A549 (cell line): ENCODE measurements around the gene KCNG3. TPM values are rescaled to one million over a fixed set of nuclear protein-coding genes. Genes with fewer than 3 reads are reported as not detected.

Experiments
- ATAC-seq, 2 experiments: fragments of 200-7000 bp in 1 of 2; fragments of >200 bp in 1 of 2; cut with Nextera tagmentation in 1 of 2; cut with Tn5 transposase in 1 of 2; 3 replicates each; pipeline versions ENCODE4 v1.8.0 to v1.9.1; 2018 to 2020; ENCODE audit warnings: mild to moderate bottlenecking in 1 of 2, moderate library complexity in 1 of 2
- CTCF ChIA-PET: fragments of 300-600 bp; sonication (Branson Sonifier 250); formaldehyde crosslinking; extraction: SDS; loops from one replicate; lab custom pipeline; 2021; ENCODE audit warnings: antibody characterized with exemption, inconsistent platforms; lab: Yijun Ruan, JAX
- POLR2A ChIA-PET: fragments of 350-600 bp; formaldehyde crosslinking; extraction: SDS; loops from one replicate; lab custom pipeline; 2021; ENCODE audit warnings: antibody characterized with exemption, inconsistent platforms; lab: Yijun Ruan, JAX
- DNase-seq, 2 experiments: peaks; one replicate each; pipeline versions ENCODE4 v3.0.0 to v3.0.0-alpha.2; 2011 to 2016; ENCODE audit warnings: low read depth in 1 of 2, low spot score in 1 of 2
- FAIRE-seq: peaks from 2 replicates; lab custom pipeline; 2011; peaks lifted over from hg19 to GRCh38; lab: Jason Lieb, UNC
- H3K27ac ChIP-seq, 2 experiments: fragments of >200 bp; sonication (Bioruptor Twin); formaldehyde crosslinking; 3 replicates each; pipeline ENCODE4 v1.5.1; 2016 to 2017
- H3K4me1 ChIP-seq: fragments of >200 bp; sonication (Bioruptor Twin); formaldehyde crosslinking; 3 replicates; pipeline ENCODE4 v1.6.1; 2016
- H3K4me2 ChIP-seq: fragments of >200 bp; sonication (Bioruptor Twin); formaldehyde crosslinking; 3 replicates; pipeline ENCODE4 v1.6.1; 2016
- H3K4me3 ChIP-seq: fragments of >200 bp; sonication (Bioruptor Twin); formaldehyde crosslinking; 3 replicates; pipeline ENCODE4 v1.5.1; 2016
- H3K9me3 ChIP-seq: fragments of >200 bp; sonication (Bioruptor Twin); formaldehyde crosslinking; 3 replicates; pipeline ENCODE4 v1.6.1; 2016
- CEBPB ChIP-seq, 2 experiments: fragments of >200 bp in 1 of 2; sonication (Bioruptor Twin) in 1 of 2; formaldehyde crosslinking in 1 of 2; IDR thresholded peaks; 2 replicates each; pipeline ENCODE4 v1.6.1; 2012 to 2016
- EHF ChIP-seq: fragments of 250-450 bp; sonication (Bioruptor Pico); IDR thresholded peaks from 2 replicates; pipeline ENCODE4 v1.5.0; 2020; ENCODE audit warnings: mild to moderate bottlenecking
- EHMT2 ChIP-seq: fragments of 200-600 bp; sonication (generic); IDR thresholded peaks from 2 replicates; pipeline ENCODE4 v1.6.1; 2016; ENCODE audit warnings: antibody characterized with exemption, low read depth, mild to moderate bottlenecking, moderate library complexity
- ESRRA ChIP-seq: fragments of 150-350 bp; IDR thresholded peaks from 2 replicates; pipeline ENCODE4 v1.6.1; 2014; ENCODE audit warnings: mild to moderate bottlenecking, low read length, borderline replicate concordance
- FOSL2 ChIP-seq, 2 experiments: fragments of 450-650 bp in 1 of 2; fragments of >200 bp in 1 of 2; sonication (Bioruptor Twin) in 1 of 2; formaldehyde crosslinking; IDR thresholded peaks; 2 replicates each; pipeline versions ENCODE4 v1.5.0 to v1.6.1; 2016 to 2020; ENCODE audit warnings: mild to moderate bottlenecking in 1 of 2, moderate library complexity in 1 of 2
- FOXS1 ChIP-seq: fragments of 250-450 bp; sonication (Bioruptor Pico); IDR thresholded peaks from 2 replicates; pipeline ENCODE4 v1.5.0; 2020; ENCODE audit warnings: mild to moderate bottlenecking, moderate library complexity
- GATA3 ChIP-seq: IDR thresholded peaks from 2 replicates; pipeline ENCODE4 v1.6.1; 2012; ENCODE audit warnings: borderline replicate concordance
- HDAC2 ChIP-seq: fragments of 200-600 bp; sonication (generic); IDR thresholded peaks from 2 replicates; pipeline ENCODE4 v1.6.1; 2016
- HOXA7 ChIP-seq: fragments of 250-450 bp; sonication (Bioruptor Pico); IDR thresholded peaks from 2 replicates; pipeline ENCODE4 v1.5.0; 2020; ENCODE audit warnings: mild to moderate bottlenecking, moderate library complexity
- HOXB5 ChIP-seq: fragments of 250-450 bp; sonication (Bioruptor Pico); IDR thresholded peaks from 2 replicates; pipeline ENCODE4 v1.5.0; 2020; ENCODE audit warnings: mild to moderate bottlenecking, moderate library complexity
- JUN ChIP-seq, 2 experiments: fragments of >200 bp; sonication (Bioruptor Twin); formaldehyde crosslinking; IDR thresholded peaks; 2 replicates in 1 of 2; 3 replicates in 1 of 2; pipeline ENCODE4 v1.6.1; 2016 to 2017
- JUNB ChIP-seq: fragments of >200 bp; sonication (Bioruptor Twin); formaldehyde crosslinking; IDR thresholded peaks from 2 replicates; pipeline ENCODE4 v1.6.1; 2016
- KDM5A ChIP-seq: fragments of 200-600 bp; sonication (generic); IDR thresholded peaks from 2 replicates; pipeline ENCODE4 v1.6.1; 2016; ENCODE audit warnings: antibody characterized with exemption, mild to moderate bottlenecking
- MAZ ChIP-seq: fragments of 150-350 bp; IDR thresholded peaks from 2 replicates; pipeline ENCODE4 v1.6.1; 2014; ENCODE audit warnings: antibody characterized with exemption, low read depth, low read length, borderline replicate concordance
- MYC ChIP-seq: IDR thresholded peaks from 2 replicates; pipeline ENCODE4 v1.6.1; 2012; ENCODE audit warnings: mild to moderate bottlenecking, inconsistent platforms, low read length, improper control_type of control experiment, borderline replicate concordance
- PHF8 ChIP-seq: fragments of 200-600 bp; sonication (generic); IDR thresholded peaks from 2 replicates; pipeline ENCODE4 v1.6.1; 2016; ENCODE audit warnings: low read depth, mild to moderate bottlenecking, antibody characterized with exemption, moderate library complexity, borderline replicate concordance
- POLR2A ChIP-seq: IDR thresholded peaks from 2 replicates; pipeline ENCODE4 v1.6.1; 2012; ENCODE audit warnings: mild to moderate bottlenecking, low read length
- RAD21 ChIP-seq, 2 experiments: fragments of >200 bp in 1 of 2; sonication (Bioruptor Twin) in 1 of 2; formaldehyde crosslinking in 1 of 2; IDR thresholded peaks in 1 of 2; conservative IDR thresholded peaks in 1 of 2; 2 replicates in 1 of 2; 3 replicates in 1 of 2; pipeline ENCODE4 v1.6.1; 2012 to 2018; ENCODE audit warnings: inconsistent platforms in 1 of 2
- RARB ChIP-seq: fragments of 250-450 bp; sonication (Bioruptor Pico); IDR thresholded peaks from 2 replicates; pipeline ENCODE4 v1.8.0; 2021; ENCODE audit warnings: mild to moderate bottlenecking, moderate library complexity
- RFX5 ChIP-seq: fragments of 450-650 bp; IDR thresholded peaks from 2 replicates; pipeline ENCODE4 v1.7.1; 2014; ENCODE audit warnings: antibody characterized with exemption, mild to moderate bottlenecking, moderate library complexity
- SMC3 ChIP-seq: fragments of >200 bp; sonication (Bioruptor Twin); formaldehyde crosslinking; IDR thresholded peaks from 3 replicates; pipeline ENCODE4 v1.6.1; 2018; ENCODE audit warnings: inconsistent platforms
- TFCP2L1 ChIP-seq: fragments of 250-450 bp; sonication (Bioruptor Pico); IDR thresholded peaks from 2 replicates; pipeline ENCODE4 v1.5.0; 2021; ENCODE audit warnings: mild to moderate bottlenecking
- ZC3H11A ChIP-seq: fragments of 450-650 bp; IDR thresholded peaks from 2 replicates; pipeline ENCODE4 v1.6.1; 2014; ENCODE audit warnings: antibody characterized with exemption, mild to moderate bottlenecking
- WGBS: methylation state at CpG from one replicate; pipeline ENCODE4 v1.1.6; 2017; ENCODE audit errors: missing lambda C conversion rate; 5-methylcytosine and 5-hydroxymethylcytosine counted together
- polyA minus RNA-seq: library from RNA; depleted of rRNA, polyadenylated mRNA; stranded (reverse); fragments of >200 nt; gene quantifications from 2 replicates; pipeline ENCODE4 v1.2.3, GENCODE V29; 2011; rRNA and poly(A)+ RNA removed
- polyA plus RNA-seq, 4 experiments: library from polyadenylated mRNA; depleted of rRNA in 3 of 4; stranded (reverse); fragments of >200 nt; fragmentation: RNase III in 1 of 4; extraction: RNeasy Plus Mini Kit Qiagen cat#74134 plus additional on column Dnase treatment in 1 of 4; gene quantifications; 2 replicates in 3 of 4; 3 replicates in 1 of 4; pipeline ENCODE4 v1.2.3, GENCODE V29; 2011 to 2017
- TF ChIP-seq, protein P1 (sequence below): fragments of >200 bp; sonication (Bioruptor Twin); formaldehyde crosslinking; IDR thresholded peaks from 3 replicates; pipeline ENCODE4 v1.6.1; 2016
- TF ChIP-seq, protein P2 (sequence below): IDR thresholded peaks from 2 replicates; pipeline ENCODE4 v1.6.1; 2012; ENCODE audit warnings: low read depth, borderline replicate concordance
- TF ChIP-seq, protein P3 (sequence below): IDR thresholded peaks from 2 replicates; pipeline ENCODE4 v1.6.1; 2012

KCNG3 gene
- polyA plus RNA-seq (2011; rRNA removed) (0.54 and 0.67 TPM in 2 replicates), polyA plus RNA-seq (2017; fragmentation: RNase III; extraction: RNeasy Plus Mini Kit Qiagen cat#74134 plus additional on column Dnase treatment) (0.56 to 0.70 TPM (median 0.58 TPM) in 3 replicates), polyA minus RNA-seq (0.78 and 0.95 TPM in 2 replicates)
- polyA plus RNA-seq (2012; cell fraction: cytosol; rRNA removed): 0.37 and 0.60 TPM in 2 replicates
- 0.60 and 0.64 TPM in 2 replicates for polyA plus RNA-seq (2012; cell fraction: nucleus; rRNA removed)

- Histone ChIP-seq H3K4me3 (peak within 1 kb of the TSS; percentile 68), H3K4me1 (peaks cover 8% of the 10 kb centered on the region; the same call in 1 of the 3 replicates), H3K9me3 (no peaks in the 10 kb centered on the region), H3K4me2 (peak within 1 kb of the TSS; percentile 88), H3K27ac (peak within 1 kb of the TSS; percentile 71 to 88)
- DNase-seq (peak; percentile 60 to 72), ATAC-seq (peak; percentile 82 to 89), FAIRE-seq (no peak)
- WGBS: 6% methylated on average over 20 of the region's 123 CpGs
- TF ChIP-seq FOXS1 (CRISPR knock-in tag) (no peak), HOXB5 (0 out of 2 replicates have a peak, but pooled peaks have one; percentile 54), EHF (CRISPR knock-in tag) (no peak), ZC3H11A (no peak), TFCP2L1 (0 out of 2 replicates have a peak, but pooled peaks have one; percentile 27), FOSL2 (IDR thresholded peaks at IDR 0.05) (no peak), FOSL2 (CRISPR knock-in tag; IDR thresholded peaks at IDR 0.05) (peak; percentile 6; the same call in 1 of the 2 replicates), JUN (IDR thresholded peaks at IDR 0.05) (peak in 1 of 2 experiments; percentile 63; a peak in 3 of 5 replicates), EHMT2 (no peak), PHF8 (peak; percentile 48; the same call in 1 of the 2 replicates), SMC3 (peak; percentile 27; the same call in 1 of the 3 replicates), GATA3 (0 out of 2 replicates have a peak, but pooled peaks have one; percentile 24), POLR2A (peak; percentile 22; the same call in 1 of the 2 replicates)
- TF ChIP-seq, protein P1, sequence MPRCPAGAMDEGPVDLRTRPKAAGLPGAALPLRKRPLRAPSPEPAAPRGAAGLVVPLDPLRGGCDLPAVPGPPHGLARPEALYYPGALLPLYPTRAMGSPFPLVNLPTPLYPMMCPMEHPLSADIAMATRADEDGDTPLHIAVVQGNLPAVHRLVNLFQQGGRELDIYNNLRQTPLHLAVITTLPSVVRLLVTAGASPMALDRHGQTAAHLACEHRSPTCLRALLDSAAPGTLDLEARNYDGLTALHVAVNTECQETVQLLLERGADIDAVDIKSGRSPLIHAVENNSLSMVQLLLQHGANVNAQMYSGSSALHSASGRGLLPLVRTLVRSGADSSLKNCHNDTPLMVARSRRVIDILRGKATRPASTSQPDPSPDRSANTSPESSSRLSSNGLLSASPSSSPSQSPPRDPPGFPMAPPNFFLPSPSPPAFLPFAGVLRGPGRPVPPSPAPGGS: 0 out of 3 replicates have a peak, but pooled peaks have one; percentile 32
- ChIA-PET POLR2A (interaction anchor here (1.5 kb wide), 1 partner anchor 276 kb away, joined by 4 read pairs; no protein-coding TSS in a partner anchor), CTCF (interaction anchor here (0.7 to 3.8 kb wide), 10 partner anchors 10 to 170 kb away, joined by 3 to 31 read pairs (median 4); no protein-coding TSS in a partner anchor)
Observed at GRCh38 chr2:42493468-42494354, at the start of gene KCNG3. Gene KCNG3, minus strand, starts transcription at chr2:42493982. Its CDS starts 481 bp downstream, at chr2:42493501.

DNA sequence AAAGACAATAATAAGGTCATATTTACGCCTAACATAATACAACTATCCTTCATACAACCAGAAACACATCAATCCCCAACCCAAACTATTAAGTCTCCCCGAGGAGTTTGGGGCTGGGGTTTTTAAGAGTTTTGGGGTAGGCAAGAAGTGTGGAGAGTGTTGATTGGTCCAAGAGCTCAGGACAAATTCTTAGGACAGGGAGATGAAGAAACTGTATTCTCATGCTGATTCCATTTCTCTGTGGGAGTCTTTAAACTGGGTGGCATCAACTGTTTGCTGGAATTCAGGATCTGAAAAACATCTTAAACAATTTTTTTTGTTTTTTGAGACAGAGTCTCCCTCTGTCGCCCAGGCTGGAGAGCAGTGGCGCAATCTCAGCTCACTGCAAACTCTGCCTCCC is 49.1 kb upstream of the KCNG3 start:
- ATAC-seq: no peak
- WGBS: 79% methylated on average over 4 of the region's 4 CpGs
- TF ChIP-seq TFCP2L1 (no peak), KDM5A (no peak), RFX5 (no peak), MAZ (no peak), JUNB (no peak), RARB (CRISPR knock-in tag) (no peak), CEBPB (IDR thresholded peaks at IDR 0.05) (no peak), HOXA7 (CRISPR knock-in tag) (no peak), HDAC2 (no peak), MYC (no peak), RAD21 (conservative IDR thresholded peaks at IDR 0.05 in 1 of 2, IDR thresholded peaks at IDR 0.05 in 1 of 2) (no peak), EHMT2 (no peak), ESRRA (no peak)
- TF ChIP-seq, protein P2, sequence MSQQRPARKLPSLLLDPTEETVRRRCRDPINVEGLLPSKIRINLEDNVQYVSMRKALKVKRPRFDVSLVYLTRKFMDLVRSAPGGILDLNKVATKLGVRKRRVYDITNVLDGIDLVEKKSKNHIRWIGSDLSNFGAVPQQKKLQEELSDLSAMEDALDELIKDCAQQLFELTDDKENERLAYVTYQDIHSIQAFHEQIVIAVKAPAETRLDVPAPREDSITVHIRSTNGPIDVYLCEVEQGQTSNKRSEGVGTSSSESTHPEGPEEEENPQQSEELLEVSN: no peak
- TF ChIP-seq, protein P3, sequence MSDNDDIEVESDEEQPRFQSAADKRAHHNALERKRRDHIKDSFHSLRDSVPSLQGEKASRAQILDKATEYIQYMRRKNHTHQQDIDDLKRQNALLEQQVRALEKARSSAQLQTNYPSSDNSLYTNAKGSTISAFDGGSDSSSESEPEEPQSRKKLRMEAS: no peak

More for the DNA sequence above, 49.1 kb upstream of the KCNG3 start:
- FAIRE-seq: no peak
- Histone ChIP-seq H3K9me3 (no peaks in the 10 kb centered on the region), H3K4me1 (no peaks in the 10 kb centered on the region), H3K4me3 (no peak overlapping the region), H3K4me2 (no peak overlapping the region), H3K27ac (no peak overlapping the region)
- ChIA-PET POLR2A (no interaction called here), CTCF (no interaction called here)
- no peak for DNase-seq
